Stomach (tissue), 4 donors: ENCODE results near the gene MRPS18B.

Experiments
- EP300 ChIP-seq: sonication (generic); formaldehyde crosslinking; IDR thresholded peaks from one replicate; pipeline ENCODE4 v1.6.1; 2017; ENCODE audit warnings: antibody characterized with exemption
- POLR2A ChIP-seq, 4 donors: fragments of 450-650 bp; IDR thresholded peaks; one replicate each; pipeline ENCODE4 v1.6.1; 2016; ENCODE audit warnings: antibody characterized with exemption in 4 of 4, control low read depth in 2 of 4, mild to moderate bottlenecking in 1 of 4, moderate library complexity in 1 of 4

- TF ChIP-seq EP300 (no peak), POLR2A (IDR thresholded peaks at IDR 0.05) (no peak)
Observed at GRCh38 chr6:30601815-30602641, 15.6 kb upstream of the MRPS18B start.
